Hematopoietic multipotent progenitor cell treated with erythropoietin and hydrocortisone succinate and interleukin-3 and kit ligand, for 8 days (in vitro differentiated cells): ENCODE measurements around the gene PTPN13.
"Not testable (repeated sequence)": the region's sequence is repeated elsewhere in the genome, so short reads cannot be mapped to it uniquely, and the experiment has no call there.

Experiments used
- DNase-seq: peaks from one replicate; pipeline ENCODE4 v3.0.0-alpha.2; 2015

PTPN13 gene

GRCh38 chr4:86719149-86719548, 125.0 kb downstream of the PTPN13 start:
- DNase-seq, result not testable (repeated sequence)

GRCh38 chr4:86720508-86721068, 126.5 kb downstream of the PTPN13 start:
- DNase-seq, result no peak

- no peak for DNase-seq
These were observed 127.3 kb downstream of the PTPN13 start for GRCh38 chr4:86721412-86721811.

- DNase-seq, result no peak
These were observed 136.2 kb downstream of the PTPN13 start for GRCh38 chr4:86730310-86730709.

- DNase-seq, result no peak
These were observed 143.1 kb downstream of the PTPN13 start for GRCh38 chr4:86737244-86737643.

DNA sequence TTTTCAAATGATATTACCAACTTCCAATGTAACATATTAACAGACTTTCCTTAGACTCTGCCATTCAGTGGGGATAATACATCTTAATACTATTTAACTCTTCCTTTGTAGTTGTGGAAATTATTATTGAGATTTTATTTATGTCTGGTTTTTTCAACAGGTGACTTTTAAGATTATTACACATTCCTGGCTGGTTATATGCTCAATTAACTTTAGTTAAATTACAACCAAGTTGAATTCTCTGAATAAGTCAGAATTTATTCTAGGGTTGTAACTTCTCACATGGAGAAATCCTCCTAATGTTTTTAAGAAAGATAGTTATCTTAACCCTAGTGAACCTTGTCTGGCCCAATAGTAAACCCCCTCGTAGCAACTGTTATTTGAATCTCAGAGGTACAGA, 147.7 kb downstream of the PTPN13 start:
- DNase-seq, result no peak

DNA sequence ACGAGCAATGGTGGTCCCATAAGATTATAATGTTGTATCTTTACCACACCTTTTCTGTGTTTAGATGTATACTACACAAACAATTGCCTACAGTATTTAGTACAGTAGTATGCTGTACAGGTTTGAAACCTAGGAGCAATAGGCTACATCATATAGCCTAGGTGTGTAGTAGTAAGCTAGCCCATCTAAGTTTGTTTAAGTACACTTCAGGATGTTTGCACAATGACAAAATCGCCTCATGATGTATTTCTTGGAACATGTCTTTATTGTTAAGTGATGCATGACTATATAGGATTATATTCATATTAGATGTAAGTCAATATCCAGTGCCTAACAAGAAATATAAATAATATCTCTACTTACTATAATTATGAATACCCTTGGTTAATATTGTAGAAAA, 150.5 kb downstream of the PTPN13 start:
- no peak for DNase-seq

GRCh38 chr4:86749121-86749520, 155.0 kb downstream of the PTPN13 start:
- DNase-seq, result no peak

DNA sequence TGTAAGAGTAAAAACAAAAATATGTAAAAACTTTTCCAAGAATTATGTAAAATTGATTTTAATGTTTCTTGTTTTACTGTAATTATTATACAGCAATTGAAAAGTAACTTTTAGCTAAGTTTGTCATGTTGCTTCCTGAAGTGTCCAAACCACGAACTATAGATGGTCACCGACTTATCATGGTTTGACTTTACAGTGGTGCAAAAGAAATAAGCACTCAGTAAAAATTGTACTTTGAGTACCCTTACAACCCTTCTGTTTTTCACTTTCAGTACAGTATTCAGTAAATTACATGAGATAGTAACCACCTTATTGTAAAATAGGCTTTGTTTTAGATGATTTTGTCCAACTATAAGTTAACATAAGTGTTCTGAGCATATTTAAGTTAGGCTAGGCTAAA, 161.3 kb downstream of the PTPN13 start:
- DNase-seq, result no peak

- no peak for DNase-seq
These were observed 163.4 kb downstream of the PTPN13 start for GRCh38 chr4:86757468-86757867.

DNA sequence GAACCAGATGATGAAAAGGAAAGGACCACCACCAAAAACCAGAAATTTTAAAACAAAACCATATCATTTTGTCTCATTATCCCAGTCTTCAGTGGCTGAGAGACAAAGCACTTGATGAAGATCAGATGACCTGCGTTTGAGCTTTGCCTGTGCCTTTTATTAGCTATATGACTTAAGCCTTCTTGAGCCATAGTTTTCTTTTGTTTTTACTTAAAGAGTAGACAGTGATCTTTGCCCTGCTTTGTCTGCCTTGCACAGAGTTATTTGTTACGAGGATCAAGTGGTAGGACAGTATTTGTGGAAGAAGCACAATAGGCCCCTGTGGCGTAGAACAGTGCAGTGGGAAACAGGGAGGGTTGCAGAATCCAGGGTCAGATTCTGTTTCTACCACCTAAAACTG, 165.2 kb downstream of the PTPN13 start:
- DNase-seq, result no peak

- no peak for DNase-seq
These were observed 168.5 kb downstream of the PTPN13 start for GRCh38 chr4:86762649-86763048.

DNA sequence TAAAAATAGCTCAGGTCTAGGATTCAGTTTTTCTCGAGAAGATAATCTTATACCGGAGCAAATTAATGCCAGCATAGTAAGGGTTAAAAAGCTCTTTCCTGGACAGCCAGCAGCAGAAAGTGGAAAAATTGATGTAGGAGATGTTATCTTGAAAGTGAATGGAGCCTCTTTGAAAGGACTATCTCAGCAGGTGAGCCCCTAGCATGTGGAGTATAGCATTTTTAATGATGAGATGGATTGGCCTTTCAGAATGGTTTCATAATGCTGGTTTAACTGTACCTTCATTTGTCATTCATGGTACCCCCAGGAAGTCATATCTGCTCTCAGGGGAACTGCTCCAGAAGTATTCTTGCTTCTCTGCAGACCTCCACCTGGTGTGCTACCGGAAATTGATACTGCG, 175.7 kb downstream of the PTPN13 start:
- DNase-seq, result no peak

DNA sequence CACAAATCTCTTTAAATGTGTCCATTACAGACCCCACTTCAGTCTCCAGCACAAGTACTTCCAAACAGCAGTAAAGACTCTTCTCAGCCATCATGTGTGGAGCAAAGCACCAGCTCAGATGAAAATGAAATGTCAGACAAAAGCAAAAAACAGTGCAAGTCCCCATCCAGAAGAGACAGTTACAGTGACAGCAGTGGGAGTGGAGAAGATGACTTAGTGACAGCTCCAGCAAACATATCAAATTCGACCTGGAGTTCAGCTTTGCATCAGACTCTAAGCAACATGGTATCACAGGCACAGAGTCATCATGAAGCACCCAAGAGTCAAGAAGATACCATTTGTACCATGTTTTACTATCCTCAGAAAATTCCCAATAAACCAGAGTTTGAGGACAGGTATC, 177.0 kb downstream of the PTPN13 start:
- no peak for DNase-seq

GRCh38 chr4:86775061-86775460, 180.9 kb downstream of the PTPN13 start:
- no peak for DNase-seq

DNA sequence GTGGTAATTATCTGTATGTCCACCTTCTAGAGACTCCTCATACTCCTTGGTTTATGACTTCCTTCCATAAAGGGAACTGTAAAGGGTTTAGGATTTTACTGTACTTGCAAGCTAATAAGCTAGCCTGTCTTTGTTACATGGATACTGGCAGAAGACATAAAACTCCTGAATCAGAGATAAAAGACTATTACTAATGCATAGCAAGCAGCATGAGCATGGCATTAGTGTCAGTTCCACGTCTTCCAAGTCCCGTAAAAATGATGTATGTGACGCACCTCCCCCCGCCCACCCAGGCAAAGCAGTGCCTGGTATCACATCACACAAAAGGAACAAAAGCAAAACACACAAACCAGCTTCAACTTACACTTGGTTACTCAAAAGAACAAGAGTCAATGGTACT, 184.1 kb downstream of the PTPN13 start:
- DNase-seq, result no peak

- no peak for DNase-seq
These were observed 194.7 kb downstream of the PTPN13 start for GRCh38 chr4:86788826-86789225.

DNA sequence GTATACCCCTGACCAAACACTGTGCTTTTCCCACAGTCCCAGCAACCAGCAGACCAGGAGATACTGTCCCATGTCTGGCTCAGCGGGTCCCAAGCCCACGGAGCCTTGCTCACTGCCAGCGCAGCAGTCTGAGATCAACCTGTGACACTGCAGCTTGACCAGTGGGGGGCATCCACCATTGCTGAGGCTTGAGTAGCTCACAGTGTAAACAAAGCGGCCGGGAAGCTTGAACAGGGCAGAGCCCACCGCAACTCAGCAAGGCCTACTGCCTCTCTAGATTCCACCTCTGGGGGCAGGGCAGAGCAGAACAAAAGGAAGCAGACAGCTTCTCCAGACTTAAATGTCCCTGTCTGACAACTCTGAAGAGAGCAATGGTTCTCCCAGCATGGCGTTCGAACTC, 197.0 kb downstream of the PTPN13 start:
- no peak for DNase-seq

DNA sequence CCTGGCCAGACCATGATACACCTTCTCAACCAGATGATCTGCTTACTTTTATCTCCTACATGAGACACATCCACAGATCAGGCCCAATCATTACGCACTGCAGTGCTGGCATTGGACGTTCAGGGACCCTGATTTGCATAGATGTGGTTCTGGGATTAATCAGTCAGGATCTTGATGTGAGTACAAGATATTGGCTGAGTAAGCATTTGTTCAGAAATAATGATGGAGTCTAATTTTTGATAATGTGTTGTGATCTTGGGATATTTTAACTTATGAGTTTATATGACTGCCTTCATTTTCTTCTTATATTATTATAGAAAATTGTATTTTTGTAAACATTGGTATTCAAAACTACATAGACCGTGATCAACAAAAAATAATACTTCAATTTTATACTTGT, 215.7 kb downstream of the PTPN13 start:
- no peak for DNase-seq

GRCh38 chr4:86810847-86811246, 216.7 kb downstream of the PTPN13 start:
- no peak for DNase-seq

GRCh38 chr4:86815653-86816052, 221.5 kb downstream of the PTPN13 start:
- DNase-seq, result no peak

GRCh38 chr4:86816501-86817273, 222.6 kb downstream of the PTPN13 start:
- DNase-seq, result no peak

- no peak for DNase-seq
These were observed 224.1 kb downstream of the PTPN13 start for GRCh38 chr4:86818211-86818610.

DNA sequence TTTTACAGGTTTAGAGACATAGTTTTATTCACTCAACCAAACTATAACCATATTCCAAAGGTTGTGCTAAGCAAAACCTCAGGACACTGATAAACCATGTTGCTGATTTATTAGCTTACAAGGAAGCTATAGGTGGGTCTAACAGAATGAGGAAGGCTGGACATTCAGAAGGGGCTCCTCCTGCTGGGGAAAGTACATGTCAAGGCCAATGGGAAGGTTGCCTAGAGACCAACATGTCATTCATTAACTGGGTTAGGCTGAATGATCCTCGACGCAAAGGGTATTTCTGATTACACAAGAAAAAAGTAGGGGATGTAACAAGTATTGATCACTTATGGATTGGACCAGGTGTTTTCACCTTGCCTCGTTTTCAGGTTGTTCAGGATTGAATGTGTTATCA, 224.7 kb downstream of the PTPN13 start:
- DNase-seq, result no peak

DNA sequence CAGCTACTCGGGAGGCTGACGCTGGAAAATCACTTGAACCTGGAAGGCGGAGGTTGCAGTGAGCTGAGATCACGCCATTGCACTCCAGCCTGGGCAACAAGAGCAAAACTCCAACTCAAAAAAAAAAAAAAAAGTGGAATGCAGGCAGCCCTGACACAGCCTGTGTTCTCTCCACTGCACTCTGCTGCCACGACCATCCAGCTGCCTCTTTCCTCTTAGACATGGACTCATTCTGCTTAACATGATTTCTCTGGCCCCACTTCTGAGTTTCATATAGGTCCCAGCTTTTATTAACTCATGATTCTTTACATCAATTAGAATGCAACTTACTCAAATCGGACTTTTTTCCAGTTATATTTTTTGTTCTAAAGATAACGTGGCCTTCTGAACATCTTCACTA, 225.4 kb downstream of the PTPN13 start:
- DNase-seq, result no peak
